GM06990 (cell line): ENCODE measurements around the gene MDFIC.

Source experiments
- DNase-seq: peaks from one replicate; pipeline ENCODE4 v3.0.0-alpha.2; 2011; ENCODE audit not compliant: insufficient read length; ENCODE audit errors: extremely low read depth
- H3K27me3 ChIP-seq: replicated peaks from 2 replicates; pipeline ENCODE4 v1.6.0; 2011; ENCODE audit warnings: low read length; ENCODE audit not compliant: control insufficient read depth, insufficient read depth
- H3K36me3 ChIP-seq: 2 replicates; pipeline ENCODE4 v1.5.1; 2011; ENCODE audit warnings: low read length; ENCODE audit not compliant: control insufficient read depth, insufficient read depth
- H3K4me3 ChIP-seq: replicated peaks from 2 replicates; pipeline ENCODE4 v1.5.1; 2011; ENCODE audit warnings: low read depth, mild to moderate bottlenecking, control low read depth, low read length
- TF ChIP-seq, protein P1 (sequence below): IDR thresholded peaks from 2 replicates; pipeline ENCODE4 v1.5.1; 2011; ENCODE audit warnings: low read length, control low read depth, mild to moderate bottlenecking, inconsistent platforms; ENCODE audit not compliant: insufficient read depth, poor library complexity, severe bottlenecking

Gene MDFIC

DNA sequence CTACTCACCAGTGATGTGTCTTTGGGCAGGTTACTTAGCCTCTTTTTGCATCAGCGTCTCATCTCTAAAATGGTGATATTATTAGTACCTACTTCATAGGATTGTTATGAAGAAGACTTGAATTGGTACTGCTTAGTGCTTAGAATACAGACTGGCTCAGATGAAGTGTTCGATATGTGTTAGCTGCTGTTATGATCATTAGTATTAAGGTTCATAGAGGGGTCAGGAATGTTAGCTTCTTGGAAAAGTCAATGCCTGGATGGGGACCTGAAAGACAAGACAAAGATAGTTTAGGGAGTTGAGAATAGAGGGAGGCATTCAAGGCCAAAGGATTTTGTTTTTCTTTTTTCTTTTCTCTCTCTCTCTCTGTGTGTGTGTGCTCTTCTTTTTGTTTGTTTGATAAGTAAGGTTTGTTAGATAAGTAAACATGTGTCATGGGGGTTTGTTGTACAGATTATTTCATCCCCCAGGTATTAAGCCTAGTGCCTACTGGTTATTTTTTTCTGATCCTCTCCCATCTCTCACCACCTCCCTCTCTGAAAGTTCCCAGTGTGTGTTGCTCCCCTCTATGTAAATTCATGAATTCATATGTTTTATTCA lies 63.3 kb downstream of the MDFIC start:
- Histone ChIP-seq H3K27me3 (no peaks in the 10 kb centered on the region), H3K4me3 (no peak overlapping the region), H3K36me3 (no peaks in the 10 kb centered on the region; the same call in none of the 2 replicates)
- TF ChIP-seq, protein P1, sequence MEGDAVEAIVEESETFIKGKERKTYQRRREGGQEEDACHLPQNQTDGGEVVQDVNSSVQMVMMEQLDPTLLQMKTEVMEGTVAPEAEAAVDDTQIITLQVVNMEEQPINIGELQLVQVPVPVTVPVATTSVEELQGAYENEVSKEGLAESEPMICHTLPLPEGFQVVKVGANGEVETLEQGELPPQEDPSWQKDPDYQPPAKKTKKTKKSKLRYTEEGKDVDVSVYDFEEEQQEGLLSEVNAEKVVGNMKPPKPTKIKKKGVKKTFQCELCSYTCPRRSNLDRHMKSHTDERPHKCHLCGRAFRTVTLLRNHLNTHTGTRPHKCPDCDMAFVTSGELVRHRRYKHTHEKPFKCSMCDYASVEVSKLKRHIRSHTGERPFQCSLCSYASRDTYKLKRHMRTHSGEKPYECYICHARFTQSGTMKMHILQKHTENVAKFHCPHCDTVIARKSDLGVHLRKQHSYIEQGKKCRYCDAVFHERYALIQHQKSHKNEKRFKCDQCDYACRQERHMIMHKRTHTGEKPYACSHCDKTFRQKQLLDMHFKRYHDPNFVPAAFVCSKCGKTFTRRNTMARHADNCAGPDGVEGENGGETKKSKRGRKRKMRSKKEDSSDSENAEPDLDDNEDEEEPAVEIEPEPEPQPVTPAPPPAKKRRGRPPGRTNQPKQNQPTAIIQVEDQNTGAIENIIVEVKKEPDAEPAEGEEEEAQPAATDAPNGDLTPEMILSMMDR = no peak
- DNase-seq = no peak

DNA sequence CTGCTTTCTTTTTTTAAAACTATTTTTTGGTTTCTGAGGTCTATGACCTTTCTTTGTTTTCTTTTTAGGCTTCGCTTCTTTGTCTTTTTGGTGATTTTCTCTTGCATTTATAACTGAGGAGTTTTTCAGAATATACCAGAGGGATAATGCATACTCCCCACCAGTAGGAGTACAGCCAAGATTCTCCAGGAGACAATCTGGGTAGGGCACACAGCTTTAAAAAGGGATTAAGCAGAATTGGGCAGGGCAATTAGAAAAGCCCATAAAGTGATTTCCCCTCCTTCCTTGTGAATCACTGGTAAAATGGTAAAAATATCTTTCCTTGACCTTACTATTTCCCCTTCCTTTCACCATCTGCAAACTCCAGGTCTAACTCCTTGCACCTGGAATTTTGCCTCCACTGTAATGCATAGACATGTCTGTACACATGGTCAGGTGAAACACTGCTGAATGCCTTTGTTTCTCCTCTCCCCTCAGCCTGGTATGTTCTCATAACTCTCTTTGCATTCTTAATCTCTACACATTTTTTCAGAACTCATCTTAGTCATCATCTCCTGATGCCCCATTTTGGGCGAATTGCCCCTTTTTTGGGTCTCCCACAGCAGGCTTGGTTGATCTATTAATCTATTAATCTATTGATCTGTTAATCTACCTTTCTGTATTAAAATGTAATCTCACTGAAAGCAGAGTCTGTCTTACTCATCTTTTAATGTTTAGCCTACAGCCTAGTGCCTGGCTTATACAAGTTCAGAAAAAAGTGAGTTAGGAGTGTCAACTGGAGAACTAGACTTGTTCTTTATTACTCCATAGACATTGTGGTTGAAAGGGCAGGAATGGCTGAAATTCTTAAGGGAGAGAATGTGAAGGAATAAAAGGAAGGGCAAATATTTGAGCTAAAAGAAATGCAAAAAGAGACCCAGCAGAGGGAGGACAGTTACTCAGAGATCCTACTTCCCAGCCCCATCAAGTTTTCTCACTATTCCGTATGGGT lies 64.6 kb downstream of the MDFIC start:
- no peak for DNase-seq
- TF ChIP-seq, protein P1 = no peak
- no peaks in the 10 kb centered on the region; the same call in none of the 2 replicates for H3K36me3 ChIP-seq
- no peak overlapping the region for H3K4me3 ChIP-seq
- no peaks in the 10 kb centered on the region for H3K27me3 ChIP-seq

DNA sequence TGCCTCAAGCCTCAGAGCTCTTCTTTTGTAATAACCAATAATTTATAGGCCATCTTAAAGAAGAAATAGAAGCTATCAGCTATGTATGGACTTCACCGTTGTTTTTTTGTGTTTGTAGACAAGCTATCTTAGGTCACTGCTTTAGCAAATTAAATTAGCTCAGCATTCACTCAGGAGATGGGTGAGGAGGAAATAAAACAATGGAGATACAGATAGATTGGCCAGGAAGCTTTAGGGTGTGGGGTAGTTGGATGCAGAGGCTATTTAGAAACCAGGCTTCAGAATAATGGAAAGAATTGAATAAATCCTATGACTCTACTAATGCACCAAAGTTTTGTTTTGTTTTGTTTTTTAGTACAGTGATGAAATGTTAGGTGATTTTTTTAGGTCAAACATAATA lies 66.1 kb downstream of the MDFIC start:
- TF ChIP-seq, protein P1 = no peak
- Histone ChIP-seq H3K27me3 (no peaks in the 10 kb centered on the region), H3K36me3 (no peaks in the 10 kb centered on the region; the same call in none of the 2 replicates), H3K4me3 (no peak overlapping the region)
- DNase-seq = no peak

DNA sequence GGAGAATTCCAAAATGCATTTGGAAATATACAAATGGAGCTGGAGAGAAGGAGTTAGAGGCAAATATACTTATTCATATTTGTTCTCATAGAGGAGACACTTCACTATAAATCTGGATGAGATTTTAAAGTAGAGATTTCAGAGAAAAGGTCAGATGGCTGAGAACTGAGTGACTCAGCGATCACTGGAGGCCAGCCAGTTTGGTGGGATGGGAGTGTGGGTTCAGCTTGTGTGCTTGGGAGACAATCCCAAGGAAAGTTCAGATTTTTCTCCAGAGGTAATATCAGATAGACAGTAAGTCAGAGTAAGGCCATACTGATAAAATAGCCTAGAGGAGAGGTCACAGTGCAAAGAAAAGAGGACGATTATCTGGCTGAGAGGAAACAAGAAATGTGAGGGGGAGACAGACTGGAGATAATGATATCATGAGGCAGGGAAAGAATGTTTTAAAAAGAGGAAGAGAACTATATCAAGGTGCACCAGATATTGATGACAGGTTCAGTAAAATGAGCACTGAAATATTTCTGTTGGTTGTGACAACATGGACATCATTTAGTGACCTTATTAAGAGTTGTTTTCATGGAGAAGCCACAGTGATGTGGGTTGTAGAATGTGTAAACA lies 67.0 kb downstream of the MDFIC start:
- no peaks in the 10 kb centered on the region; the same call in none of the 2 replicates for H3K36me3 ChIP-seq
- TF ChIP-seq, protein P1 = no peak
- no peak overlapping the region for H3K4me3 ChIP-seq
- no peaks in the 10 kb centered on the region for H3K27me3 ChIP-seq
- DNase-seq = no peak

DNA sequence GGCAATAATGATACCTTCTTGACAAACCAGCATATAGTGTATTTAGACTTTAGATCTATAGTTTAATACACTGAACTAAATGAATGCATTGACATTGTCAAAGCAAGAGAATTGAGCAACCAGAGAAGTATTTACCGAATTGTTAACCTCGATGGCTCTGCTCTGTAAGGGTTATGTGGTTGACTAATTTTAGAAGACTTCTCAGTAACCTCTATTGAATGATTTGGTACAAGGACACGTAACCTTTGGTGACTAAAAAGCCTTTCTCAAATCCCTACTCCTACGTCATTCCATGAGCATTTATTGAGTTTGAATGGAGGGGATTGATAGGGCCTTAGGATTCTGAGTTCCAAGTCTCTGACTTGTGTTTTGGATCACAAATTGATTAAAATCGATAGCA lies 67.6 kb downstream of the MDFIC start:
- TF ChIP-seq, protein P1 = no peak
- no peak for DNase-seq

More for the DNA sequence above, 67.6 kb downstream of the MDFIC start:
- Histone ChIP-seq H3K27me3 (no peaks in the 10 kb centered on the region), H3K4me3 (no peak overlapping the region), H3K36me3 (no peaks in the 10 kb centered on the region; the same call in none of the 2 replicates)
